IMR-90 (cell line): ENCODE data around the gene TFDP2. TPM values are rescaled to one million over a fixed set of nuclear protein-coding genes. Genes with fewer than 3 reads are reported as not detected.

Source experiments
- ATAC-seq: fragments of 200-7000 bp; cut with Tn5 transposase; 2 replicates; pipeline ENCODE4 v1.9.1; 2020; ENCODE audit warnings: low read depth, mild to moderate bottlenecking, moderate library complexity
- BruUV-seq: library from RNA; stranded (reverse); fragments of 400-500 nt; replicated peaks from 2 replicates; lab custom pipeline; 2021; lab: Mats Ljungman, UMichigan
- CTCF ChIA-PET: fragments of 300-600 bp; formaldehyde crosslinking; extraction: SDS; loops from one replicate; lab custom pipeline; 2021; ENCODE audit warnings: antibody characterized with exemption; lab: Yijun Ruan, JAX
- POLR2A ChIA-PET: fragments of 300-600 bp; sonication (Branson Sonifier 250); formaldehyde crosslinking; loops from one replicate; lab custom pipeline; 2022; ENCODE audit warnings: antibody characterized with exemption; ENCODE audit not compliant: unreplicated experiment; lab: Charles Lee
- DNase-seq: peaks from one replicate; pipeline ENCODE4 v3.0.0; 2013
- H2AFZ ChIP-seq: replicated peaks from 2 replicates; pipeline ENCODE3; 2013; ENCODE audit warnings: low read length, mild to moderate bottlenecking; ENCODE audit not compliant: poor library complexity
- H2AK5ac ChIP-seq: 2 replicates; pipeline ENCODE4 v1.6.1; 2013; ENCODE audit warnings: low read depth, low read length, inconsistent platforms
- H2AK9ac ChIP-seq: replicated peaks from 2 replicates; pipeline ENCODE3; 2013; ENCODE audit warnings: mild to moderate bottlenecking, low read depth, low read length, moderate library complexity; ENCODE audit not compliant: poor library complexity
- H2BK120ac ChIP-seq: 2 replicates; pipeline ENCODE4 v1.6.1; 2013; ENCODE audit warnings: low read depth, low read length, inconsistent platforms
- H2BK15ac ChIP-seq: 3 replicates; pipeline ENCODE4 v1.6.1; 2013; ENCODE audit warnings: low read depth, low read length, inconsistent platforms
- H2BK20ac ChIP-seq: 2 replicates; pipeline ENCODE4 v1.6.1; 2013; ENCODE audit warnings: low read depth, mild to moderate bottlenecking, inconsistent platforms, low read length, moderate library complexity
- H2BK5ac ChIP-seq: 2 replicates; pipeline ENCODE4 v1.6.1; 2013; ENCODE audit warnings: mild to moderate bottlenecking, low read depth, low read length, inconsistent platforms; ENCODE audit not compliant: poor library complexity, severe bottlenecking
- H3K14ac ChIP-seq: replicated peaks from 2 replicates; pipeline ENCODE4 v1.6.1; 2013; ENCODE audit warnings: low read depth, low read length, inconsistent platforms
- H3K18ac ChIP-seq: 2 replicates; pipeline ENCODE4 v1.6.1; 2013; ENCODE audit warnings: low read depth, low read length, control low read depth
- H3K23ac ChIP-seq: 2 replicates; pipeline ENCODE4 v1.6.1; 2013; ENCODE audit warnings: low read depth, low read length, inconsistent platforms
- H3K27ac ChIP-seq: 2 replicates; pipeline ENCODE4 v1.5.1; 2013; ENCODE audit warnings: mild to moderate bottlenecking, control low read depth, low read length; ENCODE audit not compliant: insufficient read depth
- H3K27me3 ChIP-seq: 2 replicates; pipeline ENCODE4 v1.6.1; 2013; ENCODE audit warnings: low read length; ENCODE audit not compliant: control insufficient read depth, insufficient read depth
- H3K36me3 ChIP-seq: 2 replicates; pipeline ENCODE4 v1.6.1; 2013; ENCODE audit warnings: low read length, mixed read lengths; ENCODE audit not compliant: control insufficient read depth, insufficient read depth
- H3K4ac ChIP-seq: 2 replicates; pipeline ENCODE4 v1.6.1; 2013; ENCODE audit warnings: low read depth, low read length, inconsistent platforms
- H3K4me1 ChIP-seq: 2 replicates; pipeline ENCODE4 v1.6.1; 2013; ENCODE audit warnings: low read length, mixed read lengths; ENCODE audit not compliant: control insufficient read depth, insufficient read depth
- H3K4me2 ChIP-seq: 2 replicates; pipeline ENCODE4 v1.6.1; 2013; ENCODE audit warnings: low read depth, mild to moderate bottlenecking, control low read depth, low read length, moderate library complexity
- H3K4me3 ChIP-seq: 2 replicates; pipeline ENCODE4 v1.5.1; 2013; ENCODE audit warnings: low read depth, mild to moderate bottlenecking, control low read depth, low read length, moderate library complexity; ENCODE audit not compliant: insufficient read depth
- H3K56ac ChIP-seq: 2 replicates; pipeline ENCODE4 v1.6.1; 2013; ENCODE audit warnings: low read length, inconsistent platforms; ENCODE audit not compliant: insufficient read depth; ENCODE audit errors: extremely low read depth
- H3K79me1 ChIP-seq, 2 experiments: 2 replicates each; pipeline ENCODE4 v1.6.1; 2013; ENCODE audit warnings: low read length in 2 of 2, inconsistent platforms in 1 of 2, low read depth in 1 of 2
- H3K9ac ChIP-seq: 2 replicates; pipeline ENCODE4 v1.6.1; 2013; ENCODE audit warnings: low read depth, low read length, control low read depth
- H3K9me1 ChIP-seq: 2 replicates; pipeline ENCODE4 v1.6.1; 2013; ENCODE audit warnings: low read length, inconsistent platforms; ENCODE audit not compliant: insufficient read depth
- H3K9me3 ChIP-seq: 2 replicates; pipeline ENCODE4 v1.6.1; 2013; ENCODE audit warnings: low read length; ENCODE audit not compliant: control insufficient read depth, insufficient read depth
- H4K20me1 ChIP-seq: 2 replicates; pipeline ENCODE4 v1.6.1; 2013; ENCODE audit warnings: low read length, inconsistent platforms; ENCODE audit not compliant: insufficient read depth
- H4K5ac ChIP-seq: 2 replicates; pipeline ENCODE4 v1.6.1; 2013; ENCODE audit warnings: mild to moderate bottlenecking, low read depth, low read length, control low read depth
- H4K8ac ChIP-seq, 2 experiments: 2 replicates each; pipeline ENCODE4 v1.6.1; 2013; ENCODE audit warnings: low read depth in 2 of 2, low read length in 2 of 2, control low read depth in 1 of 2, inconsistent platforms in 1 of 2
- H4K91ac ChIP-seq: 2 replicates; pipeline ENCODE4 v1.6.1; 2013; ENCODE audit warnings: low read depth, low read length, inconsistent platforms; ENCODE audit not compliant: insufficient read depth
- BHLHE40 ChIP-seq: fragments of 150-350 bp; IDR thresholded peaks from 2 replicates; pipeline ENCODE4 v1.6.1; 2016; ENCODE audit warnings: mild to moderate bottlenecking, low read depth, low read length
- FOS ChIP-seq: fragments of 150-350 bp; IDR thresholded peaks from 2 replicates; pipeline ENCODE4 v1.6.1; 2016; ENCODE audit warnings: low read depth, low read length
- MAZ ChIP-seq: IDR thresholded peaks from 2 replicates; pipeline ENCODE4 v1.6.1; 2012; ENCODE audit warnings: low read depth, mild to moderate bottlenecking, low read length, improper control_type of control experiment, moderate library complexity, borderline replicate concordance
- MXI1 ChIP-seq: IDR thresholded peaks from 2 replicates; pipeline ENCODE4 v1.6.1; 2012; ENCODE audit warnings: low read depth, mild to moderate bottlenecking, low read length, moderate library complexity, borderline replicate concordance
- NFE2L2 ChIP-seq: fragments of 150-350 bp; IDR thresholded peaks from 2 replicates; pipeline ENCODE4 v1.6.1; 2016; ENCODE audit warnings: low read depth, mild to moderate bottlenecking, low read length
- RCOR1 ChIP-seq: IDR thresholded peaks from 2 replicates; pipeline ENCODE4 v1.6.1; 2012; ENCODE audit warnings: mild to moderate bottlenecking, low read length, improper control_type of control experiment; ENCODE audit not compliant: insufficient replicate concordance
- RFX5 ChIP-seq: IDR thresholded peaks from 2 replicates; pipeline ENCODE4 v1.8.0; 2012; ENCODE audit warnings: low read depth, mild to moderate bottlenecking, low read length, moderate library complexity
- WGBS, 2 experiments: methylation state at CpG; one replicate each; pipeline versions ENCODE4 v1.1.5 to v1.1.7; 2013; ENCODE audit warnings: missing lambda C conversion rate in 2 of 2; ENCODE audit not compliant: insufficient read length in 1 of 2; ENCODE audit errors: extremely low coverage in 2 of 2; 5-methylcytosine and 5-hydroxymethylcytosine counted together
- dilution Hi-C: fragments of 300-500 bp; cut with HindIII; formaldehyde crosslinking; loops from one replicate; pipeline ENCODE4 v1.14.3; 2018; ENCODE audit warnings: low sequenced_read_pairs; ENCODE audit not compliant: unreplicated experiment
- in situ Hi-C: fragments of 300-500 bp; cut with MboI; formaldehyde crosslinking; loops from 3 replicates; pipeline ENCODE4 v1.14.3; 2019; ENCODE audit warnings: low sequenced_read_pairs, inconsistent platforms, mixed read lengths
- intact Hi-C: fragments of 100-400 bp; cut with micrococcal nuclease; formaldehyde crosslinking; loops from 2 replicates; pipeline ENCODE4 v1.10.0; 2022
- polyA plus RNA-seq, 3 experiments: library from polyadenylated mRNA; depleted of rRNA; stranded (reverse); fragments of >200 nt; gene quantifications; 2 replicates each; pipeline ENCODE4 v1.2.3, GENCODE V29; 2012; ENCODE audit warnings: low replicate concordance in 1 of 3
- total RNA-seq: library from RNA; depleted of rRNA; stranded (reverse); fragments of >200 nt; gene quantifications from 2 replicates; pipeline ENCODE4 v1.2.3, GENCODE V29; 2012
- TF ChIP-seq, protein P1 (sequence below): fragments of 150-350 bp; IDR thresholded peaks from 2 replicates; pipeline ENCODE4 v1.6.1; 2017; ENCODE audit warnings: mild to moderate bottlenecking, antibody characterized with exemption, low read length, low read depth

Gene TFDP2
- total and polyA plus RNA-seq, 2 of the 4 experiments (the other 2 are of a cell fraction) = 10.7 to 23.7 TPM

DNA sequence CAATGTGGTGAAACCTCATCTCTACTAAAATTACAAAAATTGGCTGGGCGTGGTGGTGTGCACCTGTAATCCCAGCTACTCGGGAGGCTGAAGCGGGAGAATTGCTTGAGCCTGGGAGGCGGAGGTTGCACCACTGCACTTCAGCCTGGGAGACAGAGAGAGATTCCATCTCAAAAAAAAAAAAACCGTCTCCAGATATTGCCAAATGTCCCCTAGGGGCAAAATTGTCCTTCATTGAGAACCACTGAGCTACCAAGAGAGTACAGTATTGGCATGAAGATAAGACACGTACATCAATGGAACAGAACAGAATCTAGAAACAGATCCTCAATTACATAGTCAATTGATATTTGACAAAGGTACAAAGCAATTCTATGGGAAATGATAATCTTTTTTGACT, 98.0 kb downstream of the TFDP2 start:
- dilution Hi-C loops = no loop called here

More for the DNA sequence above, 98.0 kb downstream of the TFDP2 start:
- TF ChIP-seq, protein P1, sequence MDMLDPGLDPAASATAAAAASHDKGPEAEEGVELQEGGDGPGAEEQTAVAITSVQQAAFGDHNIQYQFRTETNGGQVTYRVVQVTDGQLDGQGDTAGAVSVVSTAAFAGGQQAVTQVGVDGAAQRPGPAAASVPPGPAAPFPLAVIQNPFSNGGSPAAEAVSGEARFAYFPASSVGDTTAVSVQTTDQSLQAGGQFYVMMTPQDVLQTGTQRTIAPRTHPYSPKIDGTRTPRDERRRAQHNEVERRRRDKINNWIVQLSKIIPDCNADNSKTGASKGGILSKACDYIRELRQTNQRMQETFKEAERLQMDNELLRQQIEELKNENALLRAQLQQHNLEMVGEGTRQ = no peak
- no peak for TF ChIP-seq MXI1
- no peak for TF ChIP-seq RCOR1
- no peak for TF ChIP-seq FOS
- no peak for TF ChIP-seq BHLHE40
- no peak for TF ChIP-seq MAZ
- no peak for TF ChIP-seq NFE2L2
- no peak for TF ChIP-seq RFX5
- Histone ChIP-seq H3K4ac (no peak overlapping the region), H3K56ac (no peak overlapping the region), H4K8ac (no peak overlapping the region), H4K5ac (no peak overlapping the region), H3K9me3 (no peaks in the 10 kb centered on the region), H3K9ac (no peak overlapping the region), H4K91ac (no peak overlapping the region), H2AK5ac (no peak overlapping the region), H3K4me1 (no peaks in the 10 kb centered on the region), H2BK15ac (no peak overlapping the region), H3K18ac (no peak overlapping the region), H2BK5ac (no peak overlapping the region), H2BK20ac (no peak overlapping the region), H3K79me1 (no peaks in the 10 kb centered on the region), H3K14ac (no peak overlapping the region), H3K9me1 (no peaks in the 10 kb centered on the region), H2BK120ac (no peak overlapping the region), H2AFZ (no peak overlapping the region), H3K27ac (no peak overlapping the region), H3K4me2 (no peak overlapping the region), H2AK9ac (no peak overlapping the region), H3K4me3 (no peak overlapping the region), H3K27me3 (no peaks in the 10 kb centered on the region), H3K23ac (no peak overlapping the region), H3K36me3 (no peaks in the 10 kb centered on the region), H4K20me1 (no peaks in the 10 kb centered on the region)
- in situ Hi-C loops (no loop called here), intact Hi-C loops (no loop called here)
- no peak for ATAC-seq
- 100% methylated on average over 3 of the region's 6 CpGs; no CpG with 5 or more reads in 1 of the 2 experiments for WGBS, 2 experiments
- ChIA-PET POLR2A (no interaction called here), CTCF (interaction anchor here (0.9 kb wide), 1 partner anchor 38 kb away, joined by 3 read pairs; no protein-coding TSS in a partner anchor)
- DNase-seq = no peak
- BruUV-seq = no TSS peak
